Peyer's patch (tissue), 4 donors: ENCODE measurements around the gene INHBE.

ENCODE experiments used
- POLR2A ChIP-seq, 2 donors: fragments of 450-650 bp; IDR thresholded peaks; one replicate each; pipeline ENCODE4 v1.5.1; 2017; ENCODE audit warnings: antibody characterized with exemption in 2 of 2, mild to moderate bottlenecking in 2 of 2, moderate library complexity in 2 of 2
- TF ChIP-seq, protein P1 (sequence below), 6 experiments: fragments of 450-650 bp in 4 of 6; fragments of 200-600 bp in 2 of 6; sonication (generic) in 1 of 6; IDR thresholded peaks; one replicate each; pipeline ENCODE4 v1.5.1; 2017 to 2019; ENCODE audit warnings: antibody characterized with exemption in 6 of 6, mild to moderate bottlenecking in 3 of 6, moderate library complexity in 1 of 6

GRCh38 chr12:57496822-57497221 lies 41.7 kb downstream of the INHBE start:
- TF ChIP-seq POLR2A (IDR thresholded peaks at IDR 0.05) = no peak
- TF ChIP-seq, protein P1, sequence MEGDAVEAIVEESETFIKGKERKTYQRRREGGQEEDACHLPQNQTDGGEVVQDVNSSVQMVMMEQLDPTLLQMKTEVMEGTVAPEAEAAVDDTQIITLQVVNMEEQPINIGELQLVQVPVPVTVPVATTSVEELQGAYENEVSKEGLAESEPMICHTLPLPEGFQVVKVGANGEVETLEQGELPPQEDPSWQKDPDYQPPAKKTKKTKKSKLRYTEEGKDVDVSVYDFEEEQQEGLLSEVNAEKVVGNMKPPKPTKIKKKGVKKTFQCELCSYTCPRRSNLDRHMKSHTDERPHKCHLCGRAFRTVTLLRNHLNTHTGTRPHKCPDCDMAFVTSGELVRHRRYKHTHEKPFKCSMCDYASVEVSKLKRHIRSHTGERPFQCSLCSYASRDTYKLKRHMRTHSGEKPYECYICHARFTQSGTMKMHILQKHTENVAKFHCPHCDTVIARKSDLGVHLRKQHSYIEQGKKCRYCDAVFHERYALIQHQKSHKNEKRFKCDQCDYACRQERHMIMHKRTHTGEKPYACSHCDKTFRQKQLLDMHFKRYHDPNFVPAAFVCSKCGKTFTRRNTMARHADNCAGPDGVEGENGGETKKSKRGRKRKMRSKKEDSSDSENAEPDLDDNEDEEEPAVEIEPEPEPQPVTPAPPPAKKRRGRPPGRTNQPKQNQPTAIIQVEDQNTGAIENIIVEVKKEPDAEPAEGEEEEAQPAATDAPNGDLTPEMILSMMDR (IDR thresholded peaks at IDR 0.05) = no peak
